ENCODE data around the gene WFDC8.
"Not testable (repeated sequence)": the region's sequence is repeated elsewhere in the genome, so short reads cannot be mapped to it uniquely, and the experiment has no call there.

- not testable (repeated sequence) for TF ChIP-seq NFIC (IDR thresholded peaks at IDR 0.05; ENCODE audit: borderline replicate concordance); CTCF (IDR thresholded peaks at IDR 0.05); EZH2phosphoT487 (IDR thresholded peaks at IDR 0.05; ENCODE audit: borderline replicate concordance, low read depth); ZBTB33 (IDR thresholded peaks at IDR 0.05; ENCODE audit: borderline replicate concordance, low read depth); SMC3 (IDR thresholded peaks at IDR 0.05; ENCODE audit: low read depth, low read length); REST (IDR thresholded peaks at IDR 0.05; ENCODE audit: low read depth, low read length); USF2 (IDR thresholded peaks at IDR 0.05; ENCODE audit: borderline replicate concordance, low read depth, low read length); TCF12 (IDR thresholded peaks at IDR 0.05); RFX5 (IDR thresholded peaks at IDR 0.05; ENCODE audit: low read length); EP300 (IDR thresholded peaks at IDR 0.05; ENCODE audit: borderline replicate concordance in 1 of 2, low read depth in 1 of 2, low read length in 1 of 2); MAX (IDR thresholded peaks at IDR 0.05; ENCODE audit: low read depth); TEAD4 (IDR thresholded peaks at IDR 0.05; ENCODE audit: borderline replicate concordance, insufficient read depth); YY1 (IDR thresholded peaks at IDR 0.05; ENCODE audit: low read depth)
These were observed 9.4 kb downstream of the WFDC8 start for GRCh38 chr20:45569650-45570049.

Measured in SK-N-SH (cell line).